NCI-H1048 (cell line): ENCODE measurements around the gene ZNF385B.

Experiments
- DNase-seq: peaks from one replicate; lab custom pipeline; 2025; lab: John Stamatoyannopoulos, UW

Gene ZNF385B

DNA sequence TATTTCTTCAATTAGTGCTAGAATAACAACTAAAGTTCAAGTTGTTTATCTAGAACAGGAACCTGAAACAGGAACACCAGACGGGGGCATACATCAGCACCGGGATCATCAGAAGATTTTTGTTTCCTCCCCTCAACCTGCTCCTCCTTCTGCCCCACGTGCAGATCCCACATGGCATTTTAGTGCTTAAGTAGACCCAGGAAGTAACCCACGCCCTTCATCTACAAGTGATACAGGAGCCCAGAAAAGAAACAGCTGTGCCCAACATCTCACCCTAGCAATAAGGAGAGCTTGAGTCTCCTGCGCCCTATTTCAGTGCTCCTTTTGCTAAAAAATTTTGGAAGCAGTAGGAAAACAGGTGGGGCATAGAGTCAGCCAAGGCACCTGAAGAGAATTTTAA lies 5.2 kb downstream of the ZNF385B start:
- no peak for DNase-seq

DNA sequence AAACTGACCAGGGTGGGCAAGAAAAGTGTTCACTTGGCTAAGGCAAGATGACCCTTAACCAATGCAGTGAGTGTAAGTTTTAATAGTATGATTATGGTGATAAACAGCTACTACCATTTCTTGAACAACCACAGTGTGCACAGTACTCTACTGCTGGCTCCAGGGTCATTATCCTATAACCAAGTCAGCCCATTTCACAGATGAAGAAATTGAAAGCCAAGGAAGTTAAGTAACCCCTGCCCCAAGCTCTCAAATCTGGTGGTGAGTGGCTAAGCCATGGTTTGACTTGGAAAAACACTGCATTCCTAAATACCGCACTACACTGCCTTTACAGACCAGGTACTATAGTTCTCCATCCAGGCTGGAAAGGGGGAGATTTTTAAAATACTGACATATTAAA lies 5.7 kb downstream of the ZNF385B start:
- DNase-seq: no peak

GRCh38 chr2:179854891-179855290 lies 6.5 kb downstream of the ZNF385B start:
- no peak for DNase-seq

DNA sequence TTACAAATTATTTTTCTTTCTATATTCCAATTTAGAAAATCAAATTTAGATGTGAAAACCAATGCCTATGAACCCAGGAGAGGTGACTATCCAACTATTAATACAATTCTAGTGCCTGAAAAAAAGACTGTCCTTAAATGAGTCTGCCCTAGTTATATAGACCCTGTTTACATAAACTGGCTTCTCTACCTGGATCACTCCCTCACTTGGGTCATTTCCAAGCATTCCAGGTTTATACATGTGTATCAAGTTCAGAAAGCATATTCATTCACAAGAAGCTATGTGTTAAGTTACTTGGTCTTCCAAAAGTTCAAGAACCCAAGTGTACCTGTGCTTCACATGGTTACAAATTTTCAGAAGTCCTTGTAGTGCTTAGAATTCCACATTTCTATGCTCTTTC lies 8.3 kb downstream of the ZNF385B start:
- no peak for DNase-seq

GRCh38 chr2:179850188-179850587 lies 11.2 kb downstream of the ZNF385B start:
- no peak for DNase-seq

DNA sequence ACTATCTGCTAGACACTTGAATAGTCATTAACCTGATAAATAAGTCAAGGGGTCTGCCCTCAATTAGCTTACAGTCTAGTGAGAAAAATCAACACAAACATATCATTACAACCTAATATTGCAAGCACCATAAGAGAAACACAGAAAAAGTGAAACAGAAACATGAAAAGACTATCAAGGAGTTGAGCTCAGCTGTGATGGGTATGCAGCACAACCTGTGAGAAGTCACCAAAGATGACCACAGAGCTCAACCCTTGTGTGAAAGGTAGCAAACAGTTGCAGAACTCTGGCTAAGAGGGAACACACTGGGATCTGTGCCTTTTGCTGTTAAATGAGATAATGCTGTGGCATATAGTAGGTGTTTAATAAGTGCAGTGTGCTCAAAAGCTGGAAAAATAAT lies 11.7 kb downstream of the ZNF385B start:
- no peak for DNase-seq

- no peak for DNase-seq
Observed at GRCh38 chr2:179843541-179843940, 17.9 kb downstream of the ZNF385B start.

GRCh38 chr2:179842498-179843153 lies 18.8 kb downstream of the ZNF385B start:
- no peak for DNase-seq

- DNase-seq: no peak
Observed at GRCh38 chr2:179840840-179841239, 20.6 kb downstream of the ZNF385B start.

- DNase-seq: no peak
Observed at GRCh38 chr2:179837408-179837807, 24.0 kb downstream of the ZNF385B start.

- no peak for DNase-seq
Observed at GRCh38 chr2:179830043-179830787, 31.2 kb downstream of the ZNF385B start.

GRCh38 chr2:179826297-179826696 lies 35.1 kb downstream of the ZNF385B start:
- no peak for DNase-seq

GRCh38 chr2:179825494-179825893 lies 35.9 kb downstream of the ZNF385B start:
- no peak for DNase-seq

GRCh38 chr2:179824961-179825360 lies 36.5 kb downstream of the ZNF385B start:
- no peak for DNase-seq

DNA sequence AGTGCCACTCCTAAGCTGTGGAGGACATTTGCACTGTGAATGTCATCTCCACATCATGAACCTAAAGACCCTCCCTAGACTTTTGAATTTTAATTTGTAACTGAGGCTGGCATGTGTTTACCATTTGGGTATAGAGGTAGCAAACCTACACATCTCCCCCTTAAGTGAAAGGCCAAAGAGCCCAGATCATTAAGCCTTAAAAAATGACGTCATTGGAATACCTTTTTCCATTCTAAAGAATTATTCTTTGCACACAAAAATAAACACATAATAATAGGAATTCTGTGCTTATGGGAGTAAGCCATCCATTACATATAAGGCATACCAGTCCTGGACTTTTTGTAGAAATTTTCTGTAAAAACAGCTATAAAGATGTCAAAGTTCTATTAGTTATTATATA lies 38.9 kb downstream of the ZNF385B start:
- no peak for DNase-seq

DNA sequence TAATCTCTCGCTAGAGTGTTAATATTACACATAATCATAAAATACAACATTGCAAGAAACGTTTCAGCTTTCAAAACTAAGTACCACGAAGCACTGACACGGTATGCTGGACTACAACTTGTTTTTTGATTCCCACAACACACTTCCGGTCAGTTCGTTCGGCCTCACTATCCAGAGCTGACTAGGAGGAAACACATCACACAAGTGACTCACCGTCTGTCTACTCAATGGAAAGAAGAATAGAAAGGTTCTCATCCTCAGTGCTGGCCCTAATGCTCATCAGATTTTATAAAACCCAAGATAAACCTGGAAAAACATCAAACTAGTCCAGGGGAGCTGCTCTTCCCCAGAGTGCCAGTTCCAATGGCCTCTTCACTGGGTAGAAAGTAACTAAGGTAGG lies 42.9 kb downstream of the ZNF385B start:
- no peak for DNase-seq

DNA sequence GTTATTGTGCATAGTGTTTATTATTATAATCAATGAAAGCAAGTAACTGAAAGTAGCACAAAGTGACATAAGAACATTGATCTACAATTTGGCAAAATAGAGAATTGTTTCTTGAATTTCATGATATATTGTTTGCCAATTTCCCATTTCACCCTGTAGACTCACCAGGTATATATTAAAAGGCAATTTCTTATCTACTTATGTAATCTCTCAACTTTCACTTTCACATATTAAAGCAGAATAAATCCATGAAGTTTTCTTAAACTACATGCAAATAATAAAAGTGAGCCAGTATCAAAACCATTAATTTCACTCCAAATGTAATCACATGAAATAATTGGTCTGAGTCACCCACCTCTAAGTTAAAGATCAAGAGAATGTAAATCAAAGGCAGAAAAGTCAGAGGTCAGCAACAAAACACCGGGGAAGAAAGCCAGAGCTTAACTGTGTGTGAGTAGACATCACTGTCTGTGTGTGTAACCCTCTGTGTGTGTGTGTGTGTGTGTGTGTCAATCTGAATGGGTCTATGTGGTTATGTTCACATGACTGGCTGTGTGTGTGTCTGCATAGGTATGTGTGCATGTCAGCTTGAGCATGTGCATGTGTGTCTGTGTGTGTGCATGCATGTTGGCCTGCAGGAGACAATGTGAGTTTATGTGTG lies 44.1 kb downstream of the ZNF385B start:
- no peak for DNase-seq

- DNase-seq: no peak
Observed at GRCh38 chr2:179814050-179814449, 47.4 kb downstream of the ZNF385B start.

- no peak for DNase-seq
Observed at GRCh38 chr2:179812501-179812900, 48.9 kb downstream of the ZNF385B start.

GRCh38 chr2:179811042-179811441 lies 50.4 kb downstream of the ZNF385B start:
- DNase-seq: no peak

GRCh38 chr2:179809606-179810005 lies 51.8 kb downstream of the ZNF385B start:
- DNase-seq: no peak

DNA sequence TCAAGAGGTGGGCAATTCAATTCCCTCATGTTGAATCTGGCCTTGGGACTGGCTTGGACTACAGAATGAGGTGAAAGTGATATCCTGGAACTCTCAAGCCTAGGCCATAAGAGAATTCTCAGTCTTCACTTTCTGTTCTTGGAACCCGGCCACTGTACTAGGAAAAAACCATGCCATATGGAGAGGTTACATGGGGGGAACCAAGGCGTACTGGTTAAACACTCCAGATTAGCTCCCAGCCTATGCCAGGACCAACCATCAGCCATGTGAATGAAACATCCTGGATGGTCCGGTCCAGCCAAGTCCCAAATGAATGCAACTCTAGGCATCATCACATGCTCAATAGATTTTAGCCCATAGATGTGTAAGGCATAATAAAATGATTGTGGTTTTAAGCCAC lies 56.4 kb downstream of the ZNF385B start:
- DNase-seq: no peak

GRCh38 chr2:179804206-179804605 lies 57.2 kb downstream of the ZNF385B start:
- DNase-seq: no peak
